GM12874 (cell line): ENCODE results near the gene LMBRD2.

Experiments used
- TF ChIP-seq, protein P1 (sequence below): IDR thresholded peaks from 2 replicates; pipeline ENCODE4 v1.5.1; 2011; ENCODE audit warnings: low read depth, mild to moderate bottlenecking, control low read depth, low read length, moderate library complexity; ENCODE audit not compliant: insufficient read depth

Gene LMBRD2

DNA sequence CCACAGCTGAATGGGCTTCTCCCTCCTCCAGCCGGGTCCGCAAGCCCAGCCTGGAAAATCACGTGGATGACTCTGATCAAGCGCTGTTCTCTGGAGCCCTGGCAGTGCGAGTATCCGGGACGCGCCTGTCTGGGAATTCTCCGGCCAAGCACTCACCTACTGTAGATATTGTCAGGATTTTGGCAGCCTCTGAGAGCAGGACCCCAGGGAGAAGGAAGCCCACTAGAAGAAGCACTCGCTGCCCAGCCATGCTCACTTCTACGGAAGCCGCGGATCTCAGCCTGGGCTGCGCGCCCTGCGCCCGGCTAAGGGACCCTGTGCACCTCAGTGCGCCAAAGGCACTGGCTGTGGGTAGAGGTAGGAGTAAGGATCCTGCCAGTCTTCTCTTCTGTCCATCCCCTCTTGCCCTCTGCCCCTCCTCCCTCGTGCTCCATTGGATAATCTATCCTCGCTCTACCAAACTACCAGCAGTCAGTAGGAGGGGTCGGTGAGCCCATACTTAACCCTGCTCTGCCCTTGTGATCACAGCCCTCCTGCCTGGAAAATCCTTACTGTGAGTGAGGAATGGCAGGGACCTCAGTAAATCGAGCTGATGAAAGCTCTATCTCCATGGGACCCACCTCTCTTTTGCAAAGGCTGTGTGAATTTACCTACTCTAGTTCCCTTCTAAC, 85.0 kb downstream of the LMBRD2 start, which contains the start of gene UGT3A2:
UGT3A2 (minus strand) TSS at position 343 of the 671 bp plus-strand sequence; CDS start at position 250, 93 bp downstream.
- TF ChIP-seq, protein P1, sequence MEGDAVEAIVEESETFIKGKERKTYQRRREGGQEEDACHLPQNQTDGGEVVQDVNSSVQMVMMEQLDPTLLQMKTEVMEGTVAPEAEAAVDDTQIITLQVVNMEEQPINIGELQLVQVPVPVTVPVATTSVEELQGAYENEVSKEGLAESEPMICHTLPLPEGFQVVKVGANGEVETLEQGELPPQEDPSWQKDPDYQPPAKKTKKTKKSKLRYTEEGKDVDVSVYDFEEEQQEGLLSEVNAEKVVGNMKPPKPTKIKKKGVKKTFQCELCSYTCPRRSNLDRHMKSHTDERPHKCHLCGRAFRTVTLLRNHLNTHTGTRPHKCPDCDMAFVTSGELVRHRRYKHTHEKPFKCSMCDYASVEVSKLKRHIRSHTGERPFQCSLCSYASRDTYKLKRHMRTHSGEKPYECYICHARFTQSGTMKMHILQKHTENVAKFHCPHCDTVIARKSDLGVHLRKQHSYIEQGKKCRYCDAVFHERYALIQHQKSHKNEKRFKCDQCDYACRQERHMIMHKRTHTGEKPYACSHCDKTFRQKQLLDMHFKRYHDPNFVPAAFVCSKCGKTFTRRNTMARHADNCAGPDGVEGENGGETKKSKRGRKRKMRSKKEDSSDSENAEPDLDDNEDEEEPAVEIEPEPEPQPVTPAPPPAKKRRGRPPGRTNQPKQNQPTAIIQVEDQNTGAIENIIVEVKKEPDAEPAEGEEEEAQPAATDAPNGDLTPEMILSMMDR = no peak

DNA sequence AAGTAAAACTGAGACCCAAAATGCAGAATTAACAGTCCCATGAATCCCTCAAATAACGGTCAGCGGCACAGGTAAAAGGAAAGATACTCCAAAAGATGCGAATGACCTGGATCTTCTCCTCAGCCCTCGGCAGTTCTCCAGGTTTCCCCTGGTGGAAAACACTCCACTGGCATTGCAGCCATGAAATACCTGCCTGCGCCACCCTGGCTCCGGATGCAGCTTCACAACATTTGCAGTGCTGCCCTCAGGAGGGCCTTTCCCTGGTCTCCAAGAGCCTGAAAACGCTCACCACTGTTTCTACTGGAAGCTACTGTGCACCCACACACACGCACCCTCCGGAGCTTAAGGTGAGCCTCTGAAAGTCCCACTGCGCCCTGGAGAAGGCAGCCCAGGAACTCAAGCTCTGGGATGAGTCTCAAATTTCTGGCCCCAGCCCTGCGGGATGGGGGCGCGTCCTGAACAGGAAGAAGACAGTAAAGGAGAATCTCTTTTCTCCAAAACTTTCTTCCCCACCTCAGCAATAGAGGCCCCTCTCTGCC, 85.6 kb downstream of the LMBRD2 start:
- TF ChIP-seq, protein P1 = no peak

DNA sequence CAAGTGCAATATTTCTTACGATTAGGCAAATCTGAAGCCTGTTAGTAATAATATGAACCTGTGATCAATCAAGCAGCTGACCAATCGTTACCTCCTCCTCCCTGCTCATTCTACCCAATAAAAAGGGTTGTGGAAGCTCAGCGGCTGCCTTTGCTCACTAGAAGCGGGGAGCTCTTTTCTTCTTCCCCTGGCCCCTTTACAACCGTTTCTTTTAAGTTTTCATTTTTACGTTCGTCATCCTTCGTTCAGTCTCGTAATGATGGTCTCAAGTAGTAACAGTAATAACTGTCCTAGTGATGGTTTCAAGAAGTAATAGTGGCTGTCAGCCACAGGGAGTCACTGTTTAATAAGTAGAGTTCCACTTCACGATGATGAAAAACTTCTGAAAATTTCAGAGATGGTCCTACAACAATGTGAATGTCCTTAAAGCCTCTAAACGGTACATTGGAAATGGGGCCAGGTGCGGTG, 91.2 kb downstream of the LMBRD2 start:
- TF ChIP-seq, protein P1 = no peak

DNA sequence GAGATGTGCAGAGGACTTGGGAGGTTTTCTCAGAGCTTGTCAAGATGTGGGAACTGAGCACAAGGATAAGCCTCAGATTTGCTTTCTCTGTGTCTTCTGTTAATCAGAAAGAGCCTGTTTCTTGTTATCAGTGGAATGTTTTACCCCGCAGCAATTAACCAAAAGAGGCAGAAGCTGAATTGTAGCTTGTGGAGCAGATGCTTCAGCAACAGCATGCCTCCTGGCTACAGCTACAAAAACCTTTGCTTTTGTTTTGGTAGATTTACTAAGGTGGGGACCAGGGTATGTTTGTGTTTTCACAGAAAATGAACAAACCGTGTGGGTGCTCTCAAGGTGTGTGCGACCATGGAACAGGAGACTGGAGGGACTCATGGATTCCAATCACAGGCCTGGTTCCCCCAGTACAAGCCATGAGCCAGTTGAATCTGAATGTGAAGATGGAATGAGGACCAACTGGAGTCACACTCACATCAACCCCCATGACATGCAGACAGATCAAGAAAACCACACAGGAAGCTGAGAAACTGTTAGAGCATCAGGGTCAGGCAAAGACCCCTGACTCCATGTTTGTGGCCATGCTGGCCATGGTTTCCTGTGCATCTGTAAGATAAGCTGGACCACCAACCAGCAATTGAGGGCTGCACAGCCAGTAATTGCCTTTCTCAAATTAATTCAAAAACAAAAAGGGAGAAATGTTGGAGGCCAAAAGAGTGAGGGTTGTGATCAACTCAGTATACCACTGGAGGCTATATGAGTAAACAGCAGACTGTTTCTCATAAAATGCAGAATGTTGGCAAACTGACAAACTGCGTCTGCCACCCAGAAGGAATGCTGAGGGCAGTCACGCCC, 91.9 kb downstream of the LMBRD2 start:
- TF ChIP-seq, protein P1 = no peak

DNA sequence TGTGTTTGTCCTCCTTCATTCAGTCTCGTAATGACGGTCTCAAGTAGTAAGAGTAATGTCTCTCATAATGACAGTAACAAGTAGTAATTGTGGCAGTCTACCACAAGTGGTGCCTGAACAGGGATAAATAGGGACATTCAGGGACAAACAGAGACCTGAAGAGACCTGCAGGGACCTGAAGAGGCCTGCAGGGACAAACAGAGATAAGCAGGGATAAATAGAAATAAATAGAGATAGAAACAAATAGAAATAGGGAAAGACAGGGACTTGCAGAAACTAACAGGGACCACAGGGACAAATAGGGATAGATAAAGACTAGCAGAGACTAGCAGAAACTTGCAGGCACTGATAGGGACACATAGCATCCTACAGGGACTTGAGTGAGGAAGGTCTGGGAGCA, 92.9 kb downstream of the LMBRD2 start:
- TF ChIP-seq, protein P1 = no peak

DNA sequence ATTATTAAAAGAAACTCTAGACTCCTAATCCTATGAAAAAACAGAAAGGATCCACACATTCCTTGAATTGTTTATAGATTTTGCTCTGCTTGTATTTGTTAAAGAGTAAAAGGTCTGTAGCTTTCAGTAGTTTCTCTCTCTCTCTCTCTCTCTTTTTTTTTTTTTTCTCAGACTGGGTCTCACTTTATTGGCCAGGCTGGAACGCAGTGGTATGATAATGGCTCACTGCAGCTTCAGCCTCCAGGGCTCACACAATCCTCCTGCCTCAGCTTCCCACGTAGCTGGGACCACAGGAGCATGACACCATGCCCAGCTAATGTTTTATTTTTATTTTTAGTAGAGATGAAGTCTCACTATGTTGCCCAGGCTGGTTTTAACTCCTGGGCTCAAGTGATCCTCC, 94.3 kb downstream of the LMBRD2 start:
- TF ChIP-seq, protein P1 = no peak

DNA sequence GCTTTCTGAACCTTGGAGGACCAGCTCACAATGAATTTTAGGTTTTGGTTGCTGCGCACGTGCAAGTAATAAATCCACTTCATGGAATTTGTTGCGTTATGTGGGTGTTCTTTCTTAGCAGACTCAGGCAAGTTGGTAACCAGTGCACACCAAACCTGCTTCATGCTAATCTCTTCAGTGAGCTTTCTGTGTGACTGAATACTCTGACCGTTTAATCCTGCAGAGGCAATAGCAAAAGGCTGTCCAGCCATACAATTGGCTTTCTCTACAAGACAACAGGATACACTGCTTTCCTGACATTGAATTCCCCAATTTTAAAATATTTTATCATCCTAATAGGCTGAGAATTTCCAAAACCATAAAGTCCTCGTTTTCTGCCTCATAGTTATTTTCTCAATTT, 95.3 kb downstream of the LMBRD2 start:
- TF ChIP-seq, protein P1 = no peak
